Neuronal stem cell (in vitro differentiated cells): Measurements from ENCODE around the gene TBC1D28.
"Not testable (repeated sequence)": the region's sequence is repeated elsewhere in the genome, so short reads cannot be mapped to it uniquely, and the experiment has no call there.

ENCODE experiments used
- DNase-seq: peaks from one replicate; pipeline ENCODE4 v3.0.0-alpha.2; 2013; ENCODE audit warnings: low spot score
- H2AFZ ChIP-seq: one replicate; pipeline ENCODE4 v1.6.1; 2013; ENCODE audit warnings: mild to moderate bottlenecking, low read length, inconsistent platforms
- H2AK5ac ChIP-seq: 2 replicates; pipeline ENCODE4 v1.6.1; 2013; ENCODE audit warnings: low read depth, mild to moderate bottlenecking, inconsistent platforms, low read length, moderate library complexity, mixed read lengths
- H2BK120ac ChIP-seq: 2 replicates; pipeline ENCODE4 v1.6.1; 2013; ENCODE audit warnings: low read depth, mild to moderate bottlenecking, inconsistent platforms, low read length, moderate library complexity, mixed read lengths
- H2BK12ac ChIP-seq: one replicate; pipeline ENCODE4 v1.6.1; 2013; ENCODE audit warnings: low read length, inconsistent platforms
- H2BK15ac ChIP-seq: 2 replicates; pipeline ENCODE4 v1.6.1; 2013; ENCODE audit warnings: mild to moderate bottlenecking, low read length, inconsistent platforms, mixed read lengths
- H2BK5ac ChIP-seq: one replicate; pipeline ENCODE4 v1.6.1; 2013; ENCODE audit warnings: inconsistent platforms, mild to moderate bottlenecking, low read length, moderate library complexity
- H3K14ac ChIP-seq: one replicate; pipeline ENCODE4 v1.6.1; 2013; ENCODE audit warnings: low read length, inconsistent platforms
- H3K18ac ChIP-seq: 2 replicates; pipeline ENCODE4 v1.6.1; 2013; ENCODE audit warnings: low read length, inconsistent platforms
- H3K23ac ChIP-seq: 2 replicates; pipeline ENCODE4 v1.6.1; 2013; ENCODE audit warnings: low read depth, mild to moderate bottlenecking, mixed read lengths, low read length, inconsistent platforms; ENCODE audit not compliant: poor library complexity
- H3K27ac ChIP-seq: replicated peaks from 3 replicates; pipeline ENCODE4 v1.5.1; 2013; ENCODE audit warnings: low read length, inconsistent platforms
- H3K27me3 ChIP-seq, 3 experiments: 2 replicates each; pipeline ENCODE4 v1.6.1; 2013; ENCODE audit warnings: low read length in 3 of 3, mild to moderate bottlenecking in 2 of 3, inconsistent platforms in 1 of 3, low read depth in 1 of 3, mixed read lengths in 1 of 3, moderate library complexity in 1 of 3; ENCODE audit not compliant: control insufficient read depth in 3 of 3, insufficient read depth in 3 of 3
- H3K36me3 ChIP-seq, 2 donors: replicated peaks in 1 of 2; 2 replicates each; pipeline ENCODE4 v1.6.1; 2013; ENCODE audit warnings: low read length in 2 of 2; ENCODE audit not compliant: control insufficient read depth in 2 of 2, insufficient read depth in 2 of 2
- H3K4ac ChIP-seq: 2 replicates; pipeline ENCODE4 v1.6.1; 2013; ENCODE audit warnings: inconsistent platforms, mild to moderate bottlenecking, low read length, moderate library complexity
- H3K4me1 ChIP-seq, 2 donors: 1 replicate in 1 of 2; 2 replicates in 1 of 2; pipeline ENCODE4 v1.6.1; 2013; ENCODE audit warnings: low read length in 2 of 2, low read depth in 1 of 2; ENCODE audit not compliant: control insufficient read depth in 2 of 2, insufficient read depth in 1 of 2
- H3K4me2 ChIP-seq: one replicate; pipeline ENCODE4 v1.6.1; 2013; ENCODE audit warnings: mild to moderate bottlenecking, low read length, inconsistent platforms; ENCODE audit not compliant: insufficient read depth, poor library complexity, severe bottlenecking
- H3K4me3 ChIP-seq, 2 donors: 2 replicates each; pipeline ENCODE4 v1.5.1; 2013; ENCODE audit warnings: low read length in 2 of 2, mild to moderate bottlenecking in 2 of 2, inconsistent platforms in 1 of 2, moderate library complexity in 1 of 2
- H3K79me1 ChIP-seq: one replicate; pipeline ENCODE4 v1.6.1; 2013; ENCODE audit warnings: low read depth, mild to moderate bottlenecking, inconsistent platforms, low read length, moderate library complexity
- H3K9ac ChIP-seq: one replicate; pipeline ENCODE4 v1.6.1; 2013; ENCODE audit warnings: mild to moderate bottlenecking, low read depth, low read length, inconsistent platforms; ENCODE audit not compliant: poor library complexity
- H3K9me3 ChIP-seq, 2 donors: replicated peaks in 1 of 2; 2 replicates each; pipeline versions ENCODE3 to v1.6.1; 2013; ENCODE audit warnings: low read length in 2 of 2, mild to moderate bottlenecking in 2 of 2, inconsistent platforms in 1 of 2, low read depth in 1 of 2, mixed read lengths in 1 of 2, moderate library complexity in 1 of 2; ENCODE audit not compliant: control insufficient read depth in 2 of 2, insufficient read depth in 1 of 2
- H4K8ac ChIP-seq: one replicate; pipeline ENCODE4 v1.6.1; 2013; ENCODE audit warnings: low read depth, mild to moderate bottlenecking, inconsistent platforms, low read length, moderate library complexity
- H4K91ac ChIP-seq: one replicate; pipeline ENCODE4 v1.6.1; 2013; ENCODE audit warnings: low read length, low read depth, mild to moderate bottlenecking, inconsistent platforms; ENCODE audit not compliant: poor library complexity
- WGBS, 2 donors: extraction: QIAGEN DNeasy Blood & Tissue Kit; methylation state at CpG; one replicate each; pipeline ENCODE4 v1.1.7; 2013; ENCODE audit warnings: missing lambda C conversion rate in 2 of 2, mixed read lengths in 1 of 2; ENCODE audit not compliant: insufficient read length in 2 of 2, insufficient replicate concordance in 1 of 2; ENCODE audit errors: extremely low coverage in 2 of 2; 5-methylcytosine and 5-hydroxymethylcytosine counted together

Gene TBC1D28

DNA sequence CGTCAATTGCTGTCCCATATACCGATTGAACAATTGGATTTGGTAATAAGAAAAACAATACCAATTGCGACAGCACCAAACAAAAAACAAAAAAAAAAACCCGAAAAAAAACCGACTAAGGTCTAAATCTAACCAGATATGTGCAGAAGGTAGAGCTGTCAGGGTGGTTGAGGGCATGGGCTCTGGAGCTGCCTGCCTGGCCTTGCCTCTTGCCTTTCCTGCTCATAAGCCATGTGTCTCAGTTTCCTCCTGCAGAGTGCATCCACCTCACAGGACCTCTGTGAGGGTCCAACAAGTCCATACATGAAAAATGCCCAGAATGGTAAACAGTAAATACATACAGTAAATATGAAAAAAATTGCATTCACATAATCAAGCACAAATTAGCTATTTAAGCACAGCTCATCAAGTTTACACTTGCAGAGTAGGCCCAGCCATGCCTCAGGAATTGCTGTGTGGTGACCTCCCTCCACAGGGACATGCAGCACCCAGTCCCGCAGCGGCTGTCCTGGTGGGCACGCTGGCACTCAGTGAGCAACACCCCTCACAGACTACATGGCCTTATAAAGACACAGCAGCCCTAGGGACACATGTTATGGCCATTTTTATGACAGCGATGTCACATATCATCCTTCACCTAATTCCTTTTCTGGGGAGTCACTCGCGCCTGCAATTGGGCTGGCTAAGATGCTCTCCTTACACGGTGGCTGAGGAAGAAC, 17.9 kb downstream of the TBC1D28 start:
- Histone ChIP-seq H3K27me3 (no peaks in the 10 kb centered on the region), H2BK5ac (no peak overlapping the region), H3K4ac (no peak overlapping the region), H3K14ac (no peak overlapping the region), H2AK5ac (no peak overlapping the region), H2BK15ac (no peak overlapping the region), H4K8ac (no peak overlapping the region), H2AFZ (no peak overlapping the region), H3K36me3 (no peaks in the 10 kb centered on the region), H3K9ac (no peak overlapping the region), H2BK120ac (no peak overlapping the region), H3K9me3 (no peaks in the 10 kb centered on the region), H3K23ac (no peak overlapping the region), H2BK12ac (no peak overlapping the region), H3K79me1 (no peaks in the 10 kb centered on the region), H3K4me2 (no peak overlapping the region), H3K27ac (no peak overlapping the region), H3K4me3 (no peak overlapping the region), H3K18ac (no peak overlapping the region), H3K4me1 (no peaks in the 10 kb centered on the region), H4K91ac (no peak overlapping the region)
- no peak for DNase-seq
- no CpG with 5 or more reads among the region's 12 CpGs for WGBS, 2 donors

DNA sequence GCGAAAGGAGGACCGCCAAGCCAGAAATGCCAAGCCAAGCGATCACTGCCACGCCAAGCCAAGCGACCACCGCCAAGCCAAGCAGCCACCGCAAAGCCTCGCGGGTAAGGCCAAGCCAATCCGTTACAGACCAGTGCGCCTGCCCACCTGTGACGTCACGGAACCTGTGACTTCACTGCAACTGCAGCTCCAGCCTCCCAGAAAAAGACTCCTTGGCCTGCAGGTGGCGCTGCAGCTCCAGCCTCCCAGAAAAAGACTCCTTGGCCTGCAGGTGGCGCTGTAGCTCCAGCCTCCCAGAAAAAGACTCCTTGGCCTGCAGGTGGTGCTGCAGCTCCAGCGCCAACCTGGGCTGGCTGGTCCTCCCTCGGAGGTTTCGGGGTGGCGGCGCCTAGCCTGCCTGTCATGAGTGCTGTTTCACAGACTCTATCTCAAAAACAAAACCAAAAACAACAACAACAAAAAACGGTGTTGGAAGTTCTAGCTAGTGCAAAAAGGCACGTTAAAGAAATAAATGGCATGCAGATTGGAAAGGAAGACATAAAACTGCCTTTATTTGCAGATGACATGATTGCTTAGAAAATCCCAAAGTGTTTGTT, 18.6 kb downstream of the TBC1D28 start:
- H3K4ac ChIP-seq, H3K79me1 ChIP-seq, H2BK12ac ChIP-seq, H4K91ac ChIP-seq, H2BK5ac ChIP-seq, H2BK120ac ChIP-seq, H3K14ac ChIP-seq, H3K9ac ChIP-seq, H2AK5ac ChIP-seq, H4K8ac ChIP-seq, H2BK15ac ChIP-seq, H3K18ac ChIP-seq, H3K27me3 ChIP-seq, H2AFZ ChIP-seq, H3K27ac ChIP-seq, H3K4me1 ChIP-seq, H3K4me3 ChIP-seq, H3K23ac ChIP-seq, H3K9me3 ChIP-seq, H3K36me3 ChIP-seq, H3K4me2 ChIP-seq: not testable (repeated sequence)
- no CpG with 5 or more reads among the region's 22 CpGs for WGBS, 2 donors
- DNase-seq: peak; percentile 48

DNA sequence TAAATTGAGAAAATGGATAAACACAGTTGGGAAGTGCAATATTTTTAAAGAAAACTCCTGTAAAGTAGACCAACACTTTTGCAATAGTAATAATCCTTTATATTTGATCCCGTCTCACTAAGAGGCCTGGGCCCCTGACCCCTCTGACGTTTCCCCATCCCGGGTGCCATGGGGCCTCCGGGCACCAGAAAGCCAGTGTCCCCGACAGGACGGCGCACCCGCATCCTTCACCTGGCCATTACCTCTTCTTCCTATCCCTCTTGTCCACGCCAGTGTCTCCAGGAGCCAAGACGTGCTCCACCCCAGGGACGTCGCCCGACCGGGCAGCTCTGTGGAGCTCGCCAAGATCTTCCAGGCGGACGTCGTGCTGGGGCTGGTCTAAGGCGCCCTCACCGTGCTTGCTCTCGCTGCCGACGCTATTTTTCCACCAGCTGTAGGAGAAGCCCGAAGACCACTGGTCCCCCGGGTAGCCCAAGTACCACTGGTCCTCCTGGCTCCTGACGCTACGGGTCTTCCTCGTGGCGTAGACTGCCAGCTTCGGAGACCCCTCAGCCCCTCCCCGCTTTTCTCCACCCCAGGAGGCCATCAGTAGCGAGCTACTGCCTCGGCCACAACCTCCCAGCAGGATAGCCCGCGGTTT, 19.2 kb downstream of the TBC1D28 start:
- H2BK12ac ChIP-seq, H2AFZ ChIP-seq, H4K8ac ChIP-seq, H3K36me3 ChIP-seq, DNase-seq, H2BK15ac ChIP-seq, H2BK5ac ChIP-seq, H3K9me3 ChIP-seq, H2AK5ac ChIP-seq, H4K91ac ChIP-seq, H3K4me2 ChIP-seq, H3K14ac ChIP-seq, H3K4ac ChIP-seq, H3K23ac ChIP-seq, H2BK120ac ChIP-seq, H3K27ac ChIP-seq, H3K79me1 ChIP-seq, H3K18ac ChIP-seq, H3K27me3 ChIP-seq, H3K4me1 ChIP-seq, H3K4me3 ChIP-seq, H3K9ac ChIP-seq: not testable (repeated sequence)
- WGBS, 2 donors: no CpG with 5 or more reads among the region's 35 CpGs

DNA sequence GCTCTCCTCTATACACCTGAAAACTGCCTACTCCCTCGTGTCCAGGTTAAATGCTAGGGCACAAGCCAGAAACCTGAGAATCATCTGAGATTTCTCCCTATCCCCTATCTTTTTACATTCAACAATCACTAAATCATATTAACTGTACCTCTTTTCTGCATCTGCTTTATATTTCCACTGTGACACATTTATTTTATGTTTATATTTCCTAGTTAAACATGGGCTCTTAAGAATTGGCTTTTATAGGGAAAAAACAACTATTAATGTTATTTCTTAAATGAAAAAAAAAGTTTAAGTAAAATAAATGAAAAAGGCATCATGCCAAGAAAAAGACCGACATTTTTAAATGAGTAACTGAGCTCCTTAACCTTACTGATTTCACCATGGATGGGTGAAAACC, 26.6 kb downstream of the TBC1D28 start:
- not testable (repeated sequence) for H2BK120ac ChIP-seq, DNase-seq, H3K9ac ChIP-seq, H4K8ac ChIP-seq, H3K79me1 ChIP-seq, H2AFZ ChIP-seq, H3K4ac ChIP-seq, H3K27ac ChIP-seq, H3K27me3 ChIP-seq, H3K23ac ChIP-seq, H3K4me3 ChIP-seq, H3K9me3 ChIP-seq, H3K18ac ChIP-seq, H3K4me1 ChIP-seq, H2BK5ac ChIP-seq, H4K91ac ChIP-seq, H3K14ac ChIP-seq, H2AK5ac ChIP-seq, H3K4me2 ChIP-seq, H2BK12ac ChIP-seq, H3K36me3 ChIP-seq, H2BK15ac ChIP-seq
- no CpG with 5 or more reads among the region's 2 CpGs for WGBS, 2 donors
